GM19395 (cell line): ENCODE measurements around the gene KCNQ1OT1.

Experiments
- ATAC-seq: cut with Tn5 transposase; IDR thresholded peaks from one replicate; pipeline ENCODE4 v1.9.1; 2021; ENCODE audit warnings: mild to moderate bottlenecking, moderate library complexity; ENCODE audit not compliant: unreplicated experiment

Gene KCNQ1OT1

GRCh38 chr11:2584812-2585565 is 114.8 kb downstream of the KCNQ1OT1 start:
- ATAC-seq: no peak

- ATAC-seq: no peak
These were observed 115.4 kb downstream of the KCNQ1OT1 start for GRCh38 chr11:2584434-2584811.

GRCh38 chr11:2583605-2583958 is 116.2 kb downstream of the KCNQ1OT1 start:
- ATAC-seq: no peak

- ATAC-seq: no peak
These were observed 116.7 kb downstream of the KCNQ1OT1 start for GRCh38 chr11:2582946-2583604.

GRCh38 chr11:2582351-2582945 is 117.3 kb downstream of the KCNQ1OT1 start:
- ATAC-seq: no peak

- no peak for ATAC-seq
These were observed 117.9 kb downstream of the KCNQ1OT1 start for GRCh38 chr11:2581931-2582350.

- ATAC-seq: no peak
These were observed 118.5 kb downstream of the KCNQ1OT1 start for GRCh38 chr11:2581151-2581930.

GRCh38 chr11:2580571-2581001 is 119.2 kb downstream of the KCNQ1OT1 start:
- no peak for ATAC-seq

- no peak for ATAC-seq
These were observed 119.8 kb downstream of the KCNQ1OT1 start for GRCh38 chr11:2580061-2580421.

- no peak for ATAC-seq
These were observed 120.3 kb downstream of the KCNQ1OT1 start for GRCh38 chr11:2579315-2580060.

- no peak for ATAC-seq
These were observed 120.9 kb downstream of the KCNQ1OT1 start for GRCh38 chr11:2578929-2579270.

- no peak for ATAC-seq
These were observed 121.5 kb downstream of the KCNQ1OT1 start for GRCh38 chr11:2577991-2578928.

- ATAC-seq: no peak
These were observed 122.5 kb downstream of the KCNQ1OT1 start for GRCh38 chr11:2577031-2577990.

GRCh38 chr11:2576549-2576948 is 123.2 kb downstream of the KCNQ1OT1 start:
- no peak for ATAC-seq

- ATAC-seq: no peak
These were observed 123.7 kb downstream of the KCNQ1OT1 start for GRCh38 chr11:2576111-2576510.

- no peak for ATAC-seq
These were observed 124.2 kb downstream of the KCNQ1OT1 start for GRCh38 chr11:2575591-2576051.

- no peak for ATAC-seq
These were observed 125.0 kb downstream of the KCNQ1OT1 start for GRCh38 chr11:2574553-2575535.
